GM19043 (cell line): Measurements from ENCODE around the gene KIF6.

Experiments
- ATAC-seq: cut with Tn5 transposase; IDR thresholded peaks from one replicate; pipeline ENCODE4 v1.9.1; 2021; ENCODE audit warnings: low read depth; ENCODE audit not compliant: unreplicated experiment

The KIF6 gene

GRCh38 chr6:39428152-39428551 lies 297.1 kb downstream of the KIF6 start:
- no peak for ATAC-seq

GRCh38 chr6:39426073-39426456 lies 299.1 kb downstream of the KIF6 start:
- ATAC-seq: no peak

GRCh38 chr6:39425346-39426072 lies 299.7 kb downstream of the KIF6 start:
- ATAC-seq: no peak

- ATAC-seq: no peak
These were observed 300.4 kb downstream of the KIF6 start for GRCh38 chr6:39424831-39425230.

GRCh38 chr6:39422238-39422637 lies 303.0 kb downstream of the KIF6 start:
- no peak for ATAC-seq

- ATAC-seq: no peak
These were observed 303.6 kb downstream of the KIF6 start for GRCh38 chr6:39421383-39422225.

- no peak for ATAC-seq
These were observed 304.6 kb downstream of the KIF6 start for GRCh38 chr6:39420300-39421265.

- ATAC-seq: no peak
These were observed 305.6 kb downstream of the KIF6 start for GRCh38 chr6:39419607-39420006.

- no peak for ATAC-seq
These were observed 307.8 kb downstream of the KIF6 start for GRCh38 chr6:39417440-39417839.

GRCh38 chr6:39416728-39417127 lies 308.5 kb downstream of the KIF6 start:
- no peak for ATAC-seq

GRCh38 chr6:39416026-39416425 lies 309.2 kb downstream of the KIF6 start:
- ATAC-seq: no peak

GRCh38 chr6:39415482-39415881 lies 309.7 kb downstream of the KIF6 start:
- ATAC-seq: no peak

GRCh38 chr6:39411465-39411864 lies 313.7 kb downstream of the KIF6 start:
- ATAC-seq: no peak

GRCh38 chr6:39411001-39411400 lies 314.2 kb downstream of the KIF6 start:
- no peak for ATAC-seq

GRCh38 chr6:39409889-39410288 lies 315.3 kb downstream of the KIF6 start:
- ATAC-seq: no peak

GRCh38 chr6:39407446-39407993 lies 317.7 kb downstream of the KIF6 start:
- ATAC-seq: peak; percentile 82

GRCh38 chr6:39404312-39404711 lies 320.9 kb downstream of the KIF6 start:
- ATAC-seq: no peak

GRCh38 chr6:39403304-39403703 lies 321.9 kb downstream of the KIF6 start:
- ATAC-seq: no peak

GRCh38 chr6:39402239-39402751 lies 322.9 kb downstream of the KIF6 start:
- no peak for ATAC-seq

- ATAC-seq: no peak
These were observed 323.8 kb downstream of the KIF6 start for GRCh38 chr6:39401376-39401775.
